LNCaP clone FGC (cell line): ENCODE data around the gene TXNDC17.

Source experiments
- DNase-seq: peaks from one replicate; pipeline ENCODE4 v3.0.0-alpha.2; 2011; ENCODE audit warnings: low read depth
- H3K4me3 ChIP-seq: 2 replicates; pipeline ENCODE4 v1.5.1; 2011; ENCODE audit warnings: mild to moderate bottlenecking, low read depth, low read length, control low read depth
- CTCF ChIP-seq: IDR thresholded peaks from 2 replicates; pipeline ENCODE4 v1.5.1; 2012; ENCODE audit warnings: mild to moderate bottlenecking; ENCODE audit not compliant: control insufficient read depth, insufficient read depth; ENCODE audit errors: extremely low read depth

The TXNDC17 gene

GRCh38 chr17:6636105-6636504 is 4.8 kb upstream of the TXNDC17 start:
- no peak overlapping the region for H3K4me3 ChIP-seq
- no peak for TF ChIP-seq CTCF
- no peak for DNase-seq

DNA sequence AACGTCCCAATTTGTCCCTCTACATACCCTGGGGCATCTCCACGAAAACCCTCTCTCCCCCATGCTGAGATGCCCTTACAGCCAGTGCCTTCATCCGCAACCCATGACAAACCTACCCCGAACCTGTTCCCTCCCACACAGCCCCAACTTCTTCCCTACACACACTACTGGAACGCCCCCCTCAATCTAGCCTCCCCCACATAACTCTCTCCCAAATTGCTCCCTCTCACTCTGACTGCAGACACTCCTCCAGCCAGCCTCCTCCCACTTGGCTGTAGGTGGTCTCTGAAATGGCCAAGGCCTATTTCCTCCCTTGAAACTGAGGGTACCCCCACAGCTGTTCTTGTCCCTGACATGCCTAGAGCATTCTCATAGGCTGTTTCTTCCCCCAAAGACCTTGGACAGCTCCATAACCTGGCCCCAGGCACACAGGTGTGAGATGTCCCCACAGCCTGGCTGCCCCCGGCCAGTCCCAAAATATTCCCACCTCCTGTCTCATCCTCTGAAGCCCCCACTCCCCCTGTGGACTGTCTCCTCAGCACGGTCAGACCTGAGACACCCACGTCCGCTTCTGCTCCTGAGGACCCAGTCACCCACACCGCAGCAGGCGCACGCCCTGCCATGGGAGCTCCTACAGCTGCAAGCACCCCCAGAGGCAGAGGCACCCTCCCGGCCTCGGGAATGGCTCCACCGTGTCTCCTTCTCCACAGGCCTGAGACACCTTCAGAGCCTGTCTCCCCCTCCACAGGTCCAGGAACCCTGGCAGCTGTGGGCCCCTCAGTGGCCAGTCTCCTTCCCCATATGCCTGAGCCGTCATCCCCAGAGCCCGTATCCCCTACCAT is 4.0 kb upstream of the TXNDC17 start:
- no peak for DNase-seq
- H3K4me3 ChIP-seq = no peak overlapping the region
- TF ChIP-seq CTCF = no peak

- DNase-seq = no peak
- no peak overlapping the region for H3K4me3 ChIP-seq
- no peak for TF ChIP-seq CTCF
Observed at GRCh38 chr17:6637458-6637840, 3.4 kb upstream of the TXNDC17 start.

- peak overlapping the region; percentile 93 for H3K4me3 ChIP-seq
- DNase-seq = no peak
- no peak for TF ChIP-seq CTCF
Observed at GRCh38 chr17:6638046-6638908, 2.6 kb upstream of the TXNDC17 start.

DNA sequence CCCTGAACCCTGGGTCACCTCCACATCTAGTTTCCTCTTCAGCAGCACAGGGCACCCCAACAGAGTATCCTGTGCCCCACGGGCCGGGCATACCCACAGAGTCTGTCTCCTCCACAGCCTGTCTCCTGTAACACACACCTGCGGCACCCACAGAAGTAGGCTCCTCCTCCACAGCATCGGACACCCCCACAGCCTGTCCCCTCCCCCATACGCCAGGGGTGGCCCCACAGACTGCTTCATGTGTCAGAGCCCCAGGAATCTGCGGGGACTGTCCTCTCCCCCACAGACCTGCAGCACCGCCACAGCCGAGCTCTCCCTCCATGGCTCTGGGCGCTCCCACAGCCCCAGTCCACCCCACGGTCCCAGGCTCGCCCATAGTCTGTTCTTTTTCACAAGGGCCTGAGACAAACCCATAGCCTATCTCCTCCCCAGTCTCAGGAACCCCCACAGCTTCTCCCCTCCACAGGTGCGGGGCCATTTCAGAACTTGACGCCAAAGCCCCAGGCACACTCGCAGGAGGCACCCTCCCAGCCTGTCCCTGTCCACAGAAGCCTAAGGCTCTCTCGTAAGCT is 1.8 kb upstream of the TXNDC17 start:
- no peak for DNase-seq
- no peak for TF ChIP-seq CTCF
- H3K4me3 ChIP-seq = peak overlapping the region; percentile 93

GRCh38 chr17:6639586-6640535 is 999 bp upstream of the TXNDC17 start:
- H3K4me3 ChIP-seq = peak overlapping the region; percentile 93
- DNase-seq = no peak
- TF ChIP-seq CTCF = no peak
